ENCODE data around the gene ALLC. TPM values are rescaled to one million over a fixed set of nuclear protein-coding genes. Genes with fewer than 3 reads are reported as not detected.

The ALLC gene
- total RNA-seq, 3 donors from 2014 or later: not detected

GRCh38 chr2:3666613-3666975, 8.6 kb downstream of the ALLC start:
- no peaks in the 10 kb centered on the region for H3K9me3 ChIP-seq
- DNase-seq (no peak), ATAC-seq (no peak)
- intact Hi-C loops (cut with DNase I, micrococcal nuclease): no loop called here
- H3K36me3 ChIP-seq (ENCODE audit: low read depth): no peaks in the 10 kb centered on the region
- H3K4me3 ChIP-seq: no peak overlapping the region
- TF ChIP-seq CTCF (IDR thresholded peaks at IDR 0.05): no peak
- H3K4me1 ChIP-seq (ENCODE audit: low read depth): no peaks in the 10 kb centered on the region

GRCh38 chr2:3667151-3667631, 9.2 kb downstream of the ALLC start:
- no peaks in the 10 kb centered on the region for H3K9me3 ChIP-seq
- ATAC-seq: no peak
- no peak for TF ChIP-seq CTCF (IDR thresholded peaks at IDR 0.05)
- H3K36me3 ChIP-seq (ENCODE audit: low read depth): no peaks in the 10 kb centered on the region
- intact Hi-C loops (cut with DNase I, micrococcal nuclease): no loop called here
- DNase-seq: no peak
- H3K4me3 ChIP-seq: no peak overlapping the region
- H3K4me1 ChIP-seq (ENCODE audit: low read depth): no peaks in the 10 kb centered on the region

GRCh38 chr2:3669656-3670055, 11.7 kb downstream of the ALLC start:
- Histone ChIP-seq H3K4me3 (no peak overlapping the region), H3K9me3 (no peaks in the 10 kb centered on the region), H3K36me3 (ENCODE audit: low read depth) (no peaks in the 10 kb centered on the region), H3K4me1 (ENCODE audit: low read depth) (no peaks in the 10 kb centered on the region)
- intact Hi-C loops (cut with DNase I, micrococcal nuclease): no loop called here
- DNase-seq (no peak), ATAC-seq (no peak)
- no peak for TF ChIP-seq CTCF (IDR thresholded peaks at IDR 0.05)

GRCh38 chr2:3670376-3670775, 12.4 kb downstream of the ALLC start:
- Histone ChIP-seq H3K9me3 (no peaks in the 10 kb centered on the region), H3K4me3 (no peak overlapping the region), H3K36me3 (ENCODE audit: low read depth) (no peaks in the 10 kb centered on the region), H3K4me1 (ENCODE audit: low read depth) (no peaks in the 10 kb centered on the region)
- ATAC-seq (no peak), DNase-seq (no peak)
- no peak for TF ChIP-seq CTCF (IDR thresholded peaks at IDR 0.05)
- intact Hi-C loops (cut with DNase I, micrococcal nuclease): no loop called here

GRCh38 chr2:3670941-3671340, 12.9 kb downstream of the ALLC start:
- intact Hi-C loops (cut with DNase I, micrococcal nuclease): no loop called here
- no peak for DNase-seq
- no peak for ATAC-seq
- H3K4me3 ChIP-seq: no peak overlapping the region
- no peaks in the 10 kb centered on the region for H3K9me3 ChIP-seq
- no peak for TF ChIP-seq CTCF (IDR thresholded peaks at IDR 0.05)
- H3K4me1 ChIP-seq (ENCODE audit: low read depth): no peaks in the 10 kb centered on the region
- no peaks in the 10 kb centered on the region for H3K36me3 ChIP-seq (ENCODE audit: low read depth)

All from mucosa of descending colon (tissue), 3 donors.